Measurements from ENCODE around the gene CYSLTR2.

DNA sequence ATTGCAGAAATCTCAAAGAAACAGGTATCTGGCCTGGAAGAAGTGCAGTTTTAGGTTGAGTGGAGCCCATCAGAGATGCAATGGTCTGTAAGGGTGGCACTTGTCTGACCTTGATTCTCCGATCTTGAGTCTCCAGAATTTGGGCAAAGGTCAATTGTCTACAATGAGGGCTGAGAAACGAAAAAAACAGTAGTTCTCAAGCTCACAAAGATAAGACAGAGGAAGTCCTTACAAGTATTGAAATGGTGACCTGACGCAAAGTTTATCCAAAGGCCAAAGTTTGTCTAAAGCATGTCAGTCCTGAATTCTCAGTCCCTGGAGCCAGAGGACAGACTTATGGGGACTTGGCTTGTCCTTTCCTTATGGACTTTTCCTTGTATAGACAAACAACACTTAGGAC, 40.3 kb downstream of the CYSLTR2 start:
- TF ChIP-seq, protein P1, sequence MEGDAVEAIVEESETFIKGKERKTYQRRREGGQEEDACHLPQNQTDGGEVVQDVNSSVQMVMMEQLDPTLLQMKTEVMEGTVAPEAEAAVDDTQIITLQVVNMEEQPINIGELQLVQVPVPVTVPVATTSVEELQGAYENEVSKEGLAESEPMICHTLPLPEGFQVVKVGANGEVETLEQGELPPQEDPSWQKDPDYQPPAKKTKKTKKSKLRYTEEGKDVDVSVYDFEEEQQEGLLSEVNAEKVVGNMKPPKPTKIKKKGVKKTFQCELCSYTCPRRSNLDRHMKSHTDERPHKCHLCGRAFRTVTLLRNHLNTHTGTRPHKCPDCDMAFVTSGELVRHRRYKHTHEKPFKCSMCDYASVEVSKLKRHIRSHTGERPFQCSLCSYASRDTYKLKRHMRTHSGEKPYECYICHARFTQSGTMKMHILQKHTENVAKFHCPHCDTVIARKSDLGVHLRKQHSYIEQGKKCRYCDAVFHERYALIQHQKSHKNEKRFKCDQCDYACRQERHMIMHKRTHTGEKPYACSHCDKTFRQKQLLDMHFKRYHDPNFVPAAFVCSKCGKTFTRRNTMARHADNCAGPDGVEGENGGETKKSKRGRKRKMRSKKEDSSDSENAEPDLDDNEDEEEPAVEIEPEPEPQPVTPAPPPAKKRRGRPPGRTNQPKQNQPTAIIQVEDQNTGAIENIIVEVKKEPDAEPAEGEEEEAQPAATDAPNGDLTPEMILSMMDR (IDR thresholded peaks at IDR 0.05): no peak
- TF ChIP-seq POLR2AphosphoS5 (IDR thresholded peaks at IDR 0.05): no peak
- no peak for TF ChIP-seq POLR2A (IDR thresholded peaks at IDR 0.05)
- TF ChIP-seq EP300 (IDR thresholded peaks at IDR 0.05): no peak

All from upper lobe of left lung (tissue), 4 donors.